NCI-H2227 (cell line): ENCODE measurements around the gene STEAP1B.
A peak's percentile ranks its signal among the peaks of the same experiment; 100 is the strongest.
"Not testable (repeated sequence)": the region's sequence is repeated elsewhere in the genome, so short reads cannot be mapped to it uniquely, and the experiment has no call there.

ENCODE experiments used
- DNase-seq: peaks from one replicate; lab custom pipeline; 2025; ENCODE audit not compliant: unreplicated experiment; lab: John Stamatoyannopoulos, UW

Gene STEAP1B

DNA sequence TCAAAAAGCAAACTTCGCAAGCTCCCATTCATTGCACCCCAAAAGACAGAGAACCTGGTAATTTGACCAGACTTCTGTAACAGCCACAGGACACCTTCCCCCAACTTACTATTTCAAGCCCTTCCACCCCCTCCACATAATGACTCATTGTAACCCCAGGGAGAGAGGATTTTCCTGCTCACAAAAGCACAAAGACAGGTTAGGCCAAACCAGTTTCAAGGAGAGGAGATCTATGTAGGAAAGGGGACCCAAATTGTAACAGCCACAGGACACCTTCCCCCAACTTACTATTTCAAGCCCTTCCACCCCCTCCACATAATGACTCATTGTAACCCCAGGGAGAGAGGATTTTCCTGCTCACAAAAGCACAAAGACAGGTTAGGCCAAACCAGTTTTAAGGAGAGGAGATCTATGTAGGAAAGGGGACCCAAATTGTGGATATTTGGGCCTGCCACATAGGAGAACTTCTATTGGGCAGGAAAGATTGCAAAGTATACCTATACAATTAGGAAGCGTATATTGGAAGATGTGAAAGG, 66.8 kb downstream of the STEAP1B start:
- DNase-seq = not testable (repeated sequence)

DNA sequence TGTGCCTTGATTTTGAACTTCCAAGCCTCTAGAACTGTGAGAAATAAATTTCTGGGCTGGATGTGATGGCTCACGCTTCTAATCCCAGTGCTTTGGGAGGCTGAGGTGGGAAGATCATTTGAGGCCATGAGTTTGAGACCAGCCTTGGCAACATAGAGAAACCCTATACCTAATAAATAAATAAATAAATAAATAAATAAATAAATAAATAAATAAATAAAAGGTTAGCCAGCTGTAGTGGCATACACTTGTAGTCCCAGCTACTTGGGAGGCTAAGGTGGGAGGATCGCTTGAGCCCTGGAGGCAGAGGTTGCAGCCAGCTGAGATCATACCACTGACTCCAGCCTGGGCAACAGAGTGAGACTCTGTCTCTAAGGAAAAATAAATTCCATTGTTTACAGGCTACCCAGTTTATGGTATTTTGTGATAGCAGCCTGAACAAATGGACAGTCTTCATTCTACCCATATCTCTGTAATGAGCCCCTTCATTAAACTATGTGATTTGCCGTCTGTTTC, 67.7 kb downstream of the STEAP1B start:
- no peak for DNase-seq

DNA sequence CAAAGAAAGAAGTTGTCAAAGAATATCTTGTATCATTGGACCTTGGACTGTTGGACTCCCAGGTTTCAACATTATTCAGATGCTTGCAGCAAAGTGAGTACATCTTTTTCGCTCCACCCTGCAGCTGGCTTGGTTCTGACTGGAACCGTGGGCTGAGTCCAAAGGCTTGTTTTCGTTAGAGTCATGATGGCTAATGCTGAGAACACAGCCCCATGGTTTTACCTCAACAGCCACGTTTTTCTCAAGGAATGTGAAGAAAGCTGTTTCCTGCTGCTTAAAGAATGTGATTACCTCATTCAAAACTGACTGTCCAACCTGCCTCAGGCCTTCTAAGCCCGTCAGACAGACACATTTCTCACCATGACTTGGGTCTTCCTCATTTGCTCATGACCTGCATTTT, 69.5 kb downstream of the STEAP1B start:
- no peak for DNase-seq

DNA sequence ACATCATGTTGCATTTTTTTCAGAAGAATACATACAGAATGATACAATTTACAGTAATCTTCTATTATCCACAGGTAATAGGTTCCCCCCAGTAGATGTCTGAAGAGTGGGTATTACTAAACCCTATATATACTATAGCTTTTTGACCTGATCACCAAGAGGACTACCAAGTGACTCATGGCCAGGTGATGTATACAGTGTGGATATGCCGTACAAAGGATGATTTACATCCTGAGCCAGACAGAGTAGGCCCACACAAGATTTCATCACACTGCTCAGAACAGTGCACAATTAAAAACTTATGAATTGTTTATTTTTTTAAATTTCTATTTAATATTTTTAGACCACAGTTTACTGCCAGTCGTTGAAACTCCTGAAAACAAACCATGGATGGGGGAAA, 70.6 kb downstream of the STEAP1B start:
- no peak for DNase-seq

DNA sequence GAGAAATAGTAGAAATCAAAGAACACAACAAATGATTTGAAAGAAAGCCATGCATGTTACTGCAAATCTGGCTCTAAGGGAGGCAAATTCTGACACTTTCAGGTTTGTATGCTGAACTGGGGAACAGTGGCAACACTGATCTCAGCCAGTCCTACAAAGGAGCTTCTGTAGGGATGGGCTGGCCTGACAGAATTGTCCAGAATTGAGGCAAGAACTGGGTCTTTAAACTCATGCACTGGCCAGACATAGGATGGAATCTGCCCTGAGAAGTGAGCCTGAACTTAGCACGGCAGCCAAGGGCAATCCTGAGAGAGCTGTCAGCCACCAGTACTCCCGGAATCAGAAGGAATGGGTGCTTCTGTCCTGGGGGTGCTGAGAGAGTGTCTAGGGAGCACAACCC, 72.1 kb downstream of the STEAP1B start:
- no peak for DNase-seq

DNA sequence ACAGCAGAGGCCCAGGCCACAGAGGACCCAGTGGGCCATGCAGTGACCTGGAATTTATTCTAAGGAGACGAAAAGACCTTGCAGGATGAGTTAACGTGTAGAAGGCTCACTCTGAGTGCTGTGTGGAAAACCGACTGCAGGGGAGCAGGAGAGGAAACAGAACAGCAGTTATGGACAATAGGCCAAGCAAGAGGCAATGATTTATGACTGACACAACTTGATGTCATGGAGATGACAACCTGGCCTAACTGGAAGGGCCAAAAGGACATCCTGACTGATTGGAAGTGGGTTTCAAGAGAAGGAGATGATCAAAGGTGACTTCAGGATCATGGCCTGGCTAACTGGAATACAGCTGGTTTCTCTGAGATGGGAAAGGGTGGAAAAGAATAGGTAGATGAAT, 72.9 kb downstream of the STEAP1B start:
- DNase-seq = no peak

DNA sequence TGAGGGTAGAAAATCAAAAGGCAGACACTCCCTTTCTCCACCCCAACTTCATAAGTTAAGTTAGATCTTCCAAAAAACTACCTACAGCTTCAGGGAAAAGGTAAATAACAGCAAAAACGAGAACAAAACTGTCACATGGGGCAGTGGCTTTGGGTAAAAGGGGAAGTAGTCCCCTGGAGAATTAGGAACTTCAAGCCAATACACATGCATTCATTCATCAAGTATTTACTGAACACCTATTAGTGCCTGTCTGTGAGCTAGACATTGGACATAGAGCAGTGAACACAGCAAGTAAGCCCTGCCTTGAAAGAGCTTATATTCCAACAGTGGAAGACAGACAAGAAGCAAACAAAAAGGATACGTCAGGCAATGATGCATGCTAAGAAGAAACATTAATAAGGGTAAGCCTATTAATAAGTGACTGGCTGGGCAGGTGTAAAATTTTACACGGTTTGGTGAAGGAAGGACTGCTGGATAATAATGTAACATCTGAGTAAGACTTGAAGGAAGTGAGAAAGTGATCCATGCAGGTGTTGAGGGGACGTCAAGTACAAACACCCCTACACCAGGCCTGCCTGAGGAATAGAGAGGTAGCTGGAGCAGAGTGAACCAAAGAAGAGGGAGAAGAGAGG, 73.4 kb downstream of the STEAP1B start:
- DNase-seq = no peak

DNA sequence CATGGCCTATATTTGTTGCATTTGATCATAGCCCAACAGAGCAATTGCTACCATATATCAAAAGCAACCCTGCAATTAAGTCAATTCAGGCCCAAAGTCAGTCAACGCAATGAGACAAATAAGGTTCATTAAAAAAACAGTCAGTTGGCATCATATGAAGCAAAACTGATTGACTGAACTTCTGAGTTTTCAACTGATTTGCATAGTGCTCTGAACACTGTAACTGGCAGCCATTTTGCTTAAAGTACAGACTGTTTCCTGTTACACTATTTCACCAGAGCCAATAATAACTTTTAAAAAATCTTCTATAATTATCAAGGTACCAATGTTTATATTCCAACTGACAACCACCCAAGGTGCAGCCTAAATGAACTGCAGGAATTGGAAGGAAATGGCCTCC, 74.6 kb downstream of the STEAP1B start:
- no peak for DNase-seq

DNA sequence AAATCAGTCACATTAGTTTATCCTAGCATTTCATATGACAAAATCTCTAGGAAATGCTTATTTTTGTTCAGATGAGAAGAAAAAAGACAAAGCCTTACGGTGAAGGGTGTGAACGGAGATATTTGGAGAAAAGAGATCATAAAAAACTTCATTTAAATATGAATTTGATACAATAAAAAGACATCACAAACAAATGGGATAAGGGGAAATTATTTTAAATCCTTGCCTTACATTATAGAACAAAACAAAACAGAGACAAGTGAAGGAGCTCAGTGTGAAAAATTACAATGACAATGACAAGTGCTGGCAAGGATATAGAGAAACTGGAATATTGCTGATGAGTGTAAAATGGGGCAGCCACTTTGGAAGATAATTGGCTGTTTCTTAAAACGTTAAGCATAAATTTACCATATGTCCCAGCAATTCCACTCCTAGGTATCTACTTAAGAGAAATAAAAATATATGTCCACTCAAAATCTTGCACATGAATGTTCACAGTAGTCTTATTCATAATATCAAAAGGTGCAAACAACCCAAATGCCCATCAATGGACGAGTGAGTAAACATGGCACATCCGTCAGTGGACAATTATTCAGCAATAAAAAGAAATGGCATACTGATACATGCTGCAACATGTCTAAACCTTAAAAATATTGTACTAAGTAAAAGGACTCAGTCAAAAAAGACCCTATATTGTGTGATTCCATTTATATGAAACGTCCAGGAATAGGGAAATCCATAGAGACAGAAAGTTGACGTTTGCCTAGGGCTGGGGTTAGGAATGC, 77.0 kb downstream of the STEAP1B start:
- no peak for DNase-seq

DNA sequence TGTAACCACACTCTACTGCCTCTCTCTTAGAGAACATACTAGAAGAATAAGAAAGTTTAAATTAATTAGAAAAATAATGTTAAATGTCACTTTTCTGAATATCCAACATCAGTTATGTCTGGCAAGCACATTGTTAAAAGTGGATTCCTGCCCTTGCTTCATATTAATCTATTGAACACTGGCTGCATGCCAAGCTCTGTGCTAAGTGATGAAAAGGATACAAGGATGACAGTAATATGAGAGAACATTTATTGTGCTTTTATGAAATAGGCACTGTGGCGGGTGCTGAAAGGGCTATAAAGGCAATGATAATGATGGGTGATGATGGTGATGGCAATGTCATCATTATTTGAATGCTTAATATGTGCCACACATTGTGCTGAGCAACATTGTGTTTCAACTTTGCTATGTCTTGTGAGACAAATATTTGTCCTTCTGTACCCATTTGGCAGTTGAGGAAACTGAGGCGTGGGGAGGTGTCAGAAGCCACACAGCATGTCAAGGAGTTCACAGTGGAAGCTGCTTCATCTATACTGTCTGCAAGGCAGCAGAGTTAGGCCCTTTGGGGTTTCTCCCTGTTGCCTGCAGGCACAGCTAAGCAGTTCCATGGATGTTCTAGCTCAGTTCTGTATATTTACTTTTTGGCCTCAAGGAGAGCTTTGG, 78.9 kb downstream of the STEAP1B start:
- DNase-seq = peak; percentile 13

DNA sequence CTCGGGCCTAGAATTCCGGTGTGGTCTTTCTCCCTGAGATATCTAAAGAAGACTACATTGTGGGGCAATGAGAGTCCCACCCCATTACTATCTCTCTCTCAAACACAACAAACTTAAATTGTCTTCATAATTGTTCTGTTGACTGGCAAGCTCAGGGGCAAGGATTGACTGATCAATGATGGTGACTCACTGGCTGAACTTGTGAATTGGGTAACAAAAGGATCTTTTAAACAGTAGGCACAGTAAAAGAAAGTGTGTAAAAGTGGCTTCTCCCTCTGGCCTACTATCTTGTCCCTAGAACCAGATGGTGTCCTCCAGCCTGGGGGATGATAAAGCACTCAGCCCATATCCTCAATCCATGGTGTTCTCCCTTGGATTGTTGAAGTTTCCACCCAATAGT, 80.0 kb downstream of the STEAP1B start:
- DNase-seq = no peak

DNA sequence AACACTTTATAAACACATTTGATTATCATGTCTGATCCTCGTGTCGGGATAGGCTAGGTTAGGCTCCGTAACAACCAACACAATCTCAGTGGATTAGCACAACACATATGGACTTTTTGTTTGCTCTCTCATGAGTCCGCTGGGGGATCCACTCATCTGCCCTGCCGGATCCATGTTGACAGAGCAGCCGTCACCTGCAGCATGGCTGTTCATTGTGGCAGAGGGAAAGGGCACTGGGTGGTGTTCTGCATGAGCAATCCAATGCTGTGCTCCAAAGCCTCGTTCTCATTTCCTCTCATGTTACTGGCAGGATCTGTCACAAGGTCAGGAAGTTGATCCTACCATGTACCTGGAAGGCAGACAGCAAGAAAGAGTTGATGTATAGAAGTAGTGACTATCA, 80.5 kb downstream of the STEAP1B start:
- DNase-seq = no peak

DNA sequence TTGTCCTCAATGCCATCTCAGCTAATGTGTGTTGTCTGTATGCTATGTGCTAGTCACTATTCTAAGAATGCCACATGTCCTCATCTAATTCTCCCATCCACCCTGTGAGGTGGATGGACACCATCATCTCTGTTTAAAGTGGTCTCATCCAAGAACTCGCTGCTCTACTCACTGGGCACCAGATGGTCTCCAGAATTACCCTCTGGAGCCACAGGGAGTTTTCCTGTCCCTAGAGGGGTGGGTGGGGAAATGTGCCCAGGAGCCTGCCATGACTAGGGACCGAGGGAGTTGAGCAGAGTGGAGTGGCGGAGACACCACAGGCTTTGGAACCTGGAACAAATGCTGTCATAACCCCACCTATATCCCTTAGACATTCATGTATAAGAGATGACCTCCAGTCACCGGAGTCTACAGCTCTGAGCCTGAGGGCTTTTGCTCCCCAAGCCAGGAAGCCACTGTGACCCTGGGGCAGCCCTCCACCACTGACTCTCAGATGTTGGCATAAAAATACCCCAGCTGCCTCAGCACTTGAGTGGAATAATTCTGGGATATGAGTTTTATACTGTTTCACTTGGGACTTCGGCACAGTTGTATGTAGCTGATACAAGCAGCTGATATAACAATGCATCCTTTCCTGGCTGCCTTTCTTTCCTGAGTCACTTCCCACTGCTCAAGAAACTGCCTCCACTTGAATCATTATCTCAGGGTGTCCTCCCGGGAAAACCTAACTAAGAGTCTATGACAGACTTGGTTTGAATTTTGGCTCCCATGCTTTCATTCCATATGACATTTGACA, 81.5 kb downstream of the STEAP1B start:
- no peak for DNase-seq

DNA sequence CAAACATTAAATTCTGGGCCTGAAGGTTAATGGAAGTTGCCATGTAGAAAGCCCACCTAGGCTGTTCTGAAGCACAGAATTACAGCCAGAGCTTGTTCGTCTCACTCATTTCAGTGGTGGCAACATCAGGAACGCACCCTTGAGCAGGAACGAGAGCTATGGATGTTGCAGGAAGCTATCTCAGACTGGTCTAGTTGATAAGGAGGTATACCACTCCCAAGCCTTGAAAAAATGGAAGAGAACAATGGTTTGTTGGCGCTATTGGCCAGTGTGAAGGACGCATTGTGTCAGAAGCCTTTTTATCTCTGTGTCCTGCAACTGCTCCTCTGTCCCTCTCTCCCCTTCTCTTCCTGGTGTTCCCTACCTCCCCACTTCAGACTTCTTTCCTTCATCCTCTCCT, 82.1 kb downstream of the STEAP1B start:
- DNase-seq = no peak

DNA sequence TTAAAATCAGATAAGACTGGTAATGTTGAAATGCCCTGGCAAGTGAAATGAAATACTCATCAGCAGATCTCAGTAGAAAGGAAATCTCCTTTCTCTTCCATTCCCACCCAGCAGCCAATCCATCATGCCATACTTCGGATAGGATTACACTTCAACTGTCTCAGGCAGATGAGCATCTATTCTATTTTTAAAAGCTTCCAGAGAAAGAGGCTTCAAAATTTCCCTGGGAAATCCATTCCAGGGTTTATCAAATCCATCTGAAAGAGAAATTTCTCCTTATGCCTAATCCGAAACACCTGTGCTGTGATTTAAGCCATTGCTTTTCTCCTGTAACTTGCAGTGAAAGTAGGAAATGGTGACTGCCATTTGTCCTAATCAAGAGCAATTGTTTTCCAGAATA, 82.6 kb downstream of the STEAP1B start:
- no peak for DNase-seq

DNA sequence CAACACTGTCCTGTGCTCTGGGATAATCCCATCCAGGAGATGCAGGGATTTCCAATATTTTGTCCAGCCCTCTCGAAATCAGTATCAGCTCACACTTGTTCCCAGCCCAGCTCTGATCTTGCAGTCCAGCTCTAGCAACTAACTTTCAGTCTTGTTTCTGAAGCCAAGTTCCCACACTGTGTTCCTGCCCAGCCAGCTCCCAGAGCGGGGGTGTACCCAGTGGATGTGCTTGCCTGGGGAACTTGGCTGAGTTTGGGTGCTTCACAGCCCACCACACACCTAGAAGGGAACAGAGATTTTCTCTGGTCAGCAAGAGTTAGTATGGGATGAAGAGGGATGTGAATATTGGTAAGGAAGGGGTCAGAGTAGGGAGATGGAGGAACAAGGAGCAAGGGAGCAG, 85.6 kb downstream of the STEAP1B start:
- no peak for DNase-seq

DNA sequence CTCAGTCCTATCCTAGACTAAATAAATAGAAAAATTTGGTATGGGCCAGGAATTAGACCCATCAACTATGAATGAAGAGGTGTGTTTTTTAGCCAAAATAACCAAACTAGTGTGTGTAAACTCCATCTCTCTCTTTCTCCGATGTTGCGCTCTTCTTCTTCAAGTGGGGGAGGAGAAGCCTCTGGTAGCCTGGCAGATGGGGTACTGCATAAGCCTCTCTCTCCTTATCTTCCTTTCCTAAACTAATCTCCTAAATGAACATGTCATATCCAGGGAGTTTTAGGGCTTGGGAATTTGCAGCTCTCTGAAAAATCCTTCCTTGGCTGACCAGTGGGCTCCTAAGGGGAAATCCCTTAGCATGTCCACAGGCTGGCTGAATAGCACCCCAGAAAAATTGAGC, 86.8 kb downstream of the STEAP1B start:
- no peak for DNase-seq

DNA sequence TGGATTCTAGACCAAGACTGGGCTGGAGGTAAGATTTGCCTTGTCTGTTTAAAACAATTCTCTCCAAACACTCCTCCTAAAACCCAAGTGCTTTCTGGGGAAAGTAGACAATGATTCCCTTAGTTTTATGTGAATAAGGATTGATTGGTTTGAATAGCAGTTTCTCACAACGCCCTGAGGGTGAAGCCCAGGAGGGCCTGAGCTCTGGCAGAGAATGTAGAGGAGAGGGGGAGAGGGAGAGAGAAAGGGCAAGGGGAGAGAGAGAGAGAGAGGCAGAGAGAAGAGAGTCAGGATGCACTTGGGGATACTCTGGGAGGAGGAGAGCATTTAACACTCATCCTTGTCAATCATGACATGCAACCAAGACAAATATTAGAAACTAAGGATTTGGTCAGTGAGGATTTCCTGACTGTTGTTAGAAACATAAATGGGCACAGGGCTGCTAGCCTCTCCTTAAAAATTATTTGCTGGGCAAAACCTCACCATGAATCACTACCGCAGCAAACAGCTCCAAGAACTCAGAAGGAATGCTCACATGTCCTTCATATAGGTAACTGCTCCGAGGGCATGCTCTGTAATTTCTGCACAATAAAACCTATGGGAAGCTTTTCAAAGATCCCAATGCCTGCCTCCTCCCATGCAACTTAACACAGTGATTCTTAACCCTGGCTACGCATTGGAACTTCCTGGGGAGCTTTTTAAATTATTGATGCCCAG, 87.9 kb downstream of the STEAP1B start:
- DNase-seq = no peak

DNA sequence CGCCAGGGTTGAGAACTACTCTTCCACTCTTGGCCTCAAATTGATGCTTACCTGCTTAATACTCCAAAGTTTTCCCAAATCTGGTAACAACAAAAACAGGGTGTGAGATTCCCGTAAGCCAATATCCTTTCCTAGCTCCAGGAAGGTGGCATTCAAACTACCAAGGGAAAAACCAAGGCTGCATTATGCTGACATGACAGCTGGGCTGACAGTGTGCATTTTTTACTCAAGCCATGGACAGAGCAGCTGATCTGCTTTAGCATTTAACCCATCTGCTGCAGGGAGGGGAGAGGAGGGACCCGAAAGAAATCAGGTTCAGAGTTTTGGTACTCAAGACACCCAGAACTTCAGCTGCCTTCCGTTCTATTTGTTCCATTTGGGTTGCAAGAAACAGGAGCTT, 93.3 kb downstream of the STEAP1B start:
- no peak for DNase-seq

DNA sequence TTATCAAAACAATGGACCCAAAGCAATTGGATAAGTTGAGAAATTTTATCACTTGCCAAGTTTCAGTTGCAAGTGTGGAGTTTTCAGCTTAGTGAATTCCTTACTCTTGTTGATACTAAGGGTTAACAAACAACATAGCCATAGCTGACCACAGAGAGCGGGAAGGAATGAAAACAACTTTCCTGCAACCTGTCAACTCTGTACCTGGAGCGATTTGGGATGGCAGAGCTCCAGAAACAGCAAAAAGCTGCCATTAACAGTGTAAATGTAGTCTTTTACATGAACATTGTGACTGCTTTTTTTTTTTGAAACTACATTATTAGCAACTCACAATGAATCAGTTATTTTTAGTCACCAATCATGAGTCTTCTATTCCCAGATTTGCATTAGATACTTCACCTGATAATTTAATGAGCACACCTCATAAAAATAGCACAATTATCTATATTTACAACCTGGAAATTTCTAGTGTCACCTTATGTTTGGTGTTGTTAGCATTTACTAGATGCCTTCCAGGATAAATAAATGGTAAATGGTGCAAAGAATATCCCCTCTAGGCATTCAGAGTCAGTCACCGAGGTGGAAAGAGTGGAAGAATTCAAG, 95.5 kb downstream of the STEAP1B start:
- no peak for DNase-seq
